C4-2B (cell line): Measurements from ENCODE around the gene HSPA14.

Experiments used
- ZFX ChIP-seq: fragments of 450-650 bp; IDR thresholded peaks from 2 replicates; pipeline ENCODE4 v1.6.1; 2017
- TF ChIP-seq, protein P1 (sequence below): fragments of 450-650 bp; conservative IDR thresholded peaks from 2 replicates; pipeline ENCODE4 v1.5.1; 2017; ENCODE audit warnings: mild to moderate bottlenecking

GRCh38 chr10:14837003-14837756, 926 bp upstream of the HSPA14 start:
- TF ChIP-seq, protein P1, sequence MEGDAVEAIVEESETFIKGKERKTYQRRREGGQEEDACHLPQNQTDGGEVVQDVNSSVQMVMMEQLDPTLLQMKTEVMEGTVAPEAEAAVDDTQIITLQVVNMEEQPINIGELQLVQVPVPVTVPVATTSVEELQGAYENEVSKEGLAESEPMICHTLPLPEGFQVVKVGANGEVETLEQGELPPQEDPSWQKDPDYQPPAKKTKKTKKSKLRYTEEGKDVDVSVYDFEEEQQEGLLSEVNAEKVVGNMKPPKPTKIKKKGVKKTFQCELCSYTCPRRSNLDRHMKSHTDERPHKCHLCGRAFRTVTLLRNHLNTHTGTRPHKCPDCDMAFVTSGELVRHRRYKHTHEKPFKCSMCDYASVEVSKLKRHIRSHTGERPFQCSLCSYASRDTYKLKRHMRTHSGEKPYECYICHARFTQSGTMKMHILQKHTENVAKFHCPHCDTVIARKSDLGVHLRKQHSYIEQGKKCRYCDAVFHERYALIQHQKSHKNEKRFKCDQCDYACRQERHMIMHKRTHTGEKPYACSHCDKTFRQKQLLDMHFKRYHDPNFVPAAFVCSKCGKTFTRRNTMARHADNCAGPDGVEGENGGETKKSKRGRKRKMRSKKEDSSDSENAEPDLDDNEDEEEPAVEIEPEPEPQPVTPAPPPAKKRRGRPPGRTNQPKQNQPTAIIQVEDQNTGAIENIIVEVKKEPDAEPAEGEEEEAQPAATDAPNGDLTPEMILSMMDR: no peak
- no peak; the same call in 1 of the 2 replicates for TF ChIP-seq ZFX
